ENCODE results near the gene UBE2E1. TPM values are rescaled to one million over a fixed set of nuclear protein-coding genes. Genes with fewer than 3 reads are reported as not detected.

Gene UBE2E1
- total and polyA plus RNA-seq, 4 donors, result 6.6 to 31.8 (median 25.4) TPM

DNA sequence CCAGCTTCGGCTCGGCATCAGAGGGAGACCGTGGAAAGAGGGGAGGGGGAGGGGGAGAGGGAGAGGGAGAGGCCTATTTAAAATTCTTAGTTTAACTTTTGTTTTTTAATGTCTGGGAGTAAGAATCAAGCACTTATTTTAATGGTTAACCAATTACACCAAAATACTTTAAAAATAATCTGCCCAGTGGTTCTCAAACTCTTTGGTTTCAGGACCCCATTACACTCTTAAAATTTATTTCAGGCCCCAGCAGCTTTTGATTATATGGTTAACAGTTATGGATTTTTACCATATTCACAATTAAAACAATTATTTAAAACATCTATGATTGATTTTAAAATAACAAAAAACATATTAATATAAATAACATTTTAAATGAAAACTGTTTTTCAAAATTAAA is 66.6 kb downstream of the UBE2E1 start:
- no peak for TF ChIP-seq GABPA (IDR thresholded peaks at IDR 0.05 in 1 of 2, conservative IDR thresholded peaks at IDR 0.05 in 1 of 2)
- TF ChIP-seq REST (IDR thresholded peaks at IDR 0.05), result no peak
- no peak for TF ChIP-seq HNF4A (conservative IDR thresholded peaks at IDR 0.05)
- TF ChIP-seq TAF1 (conservative IDR thresholded peaks at IDR 0.05), result no peak
- no peak for TF ChIP-seq EGR1 (IDR thresholded peaks at IDR 0.05; ENCODE audit: low read depth in 2 of 2)
- TF ChIP-seq, protein P1, sequence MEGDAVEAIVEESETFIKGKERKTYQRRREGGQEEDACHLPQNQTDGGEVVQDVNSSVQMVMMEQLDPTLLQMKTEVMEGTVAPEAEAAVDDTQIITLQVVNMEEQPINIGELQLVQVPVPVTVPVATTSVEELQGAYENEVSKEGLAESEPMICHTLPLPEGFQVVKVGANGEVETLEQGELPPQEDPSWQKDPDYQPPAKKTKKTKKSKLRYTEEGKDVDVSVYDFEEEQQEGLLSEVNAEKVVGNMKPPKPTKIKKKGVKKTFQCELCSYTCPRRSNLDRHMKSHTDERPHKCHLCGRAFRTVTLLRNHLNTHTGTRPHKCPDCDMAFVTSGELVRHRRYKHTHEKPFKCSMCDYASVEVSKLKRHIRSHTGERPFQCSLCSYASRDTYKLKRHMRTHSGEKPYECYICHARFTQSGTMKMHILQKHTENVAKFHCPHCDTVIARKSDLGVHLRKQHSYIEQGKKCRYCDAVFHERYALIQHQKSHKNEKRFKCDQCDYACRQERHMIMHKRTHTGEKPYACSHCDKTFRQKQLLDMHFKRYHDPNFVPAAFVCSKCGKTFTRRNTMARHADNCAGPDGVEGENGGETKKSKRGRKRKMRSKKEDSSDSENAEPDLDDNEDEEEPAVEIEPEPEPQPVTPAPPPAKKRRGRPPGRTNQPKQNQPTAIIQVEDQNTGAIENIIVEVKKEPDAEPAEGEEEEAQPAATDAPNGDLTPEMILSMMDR (IDR thresholded peaks at IDR 0.05; ENCODE audit: low read depth, low read length, missing input control), result no peak
- TF ChIP-seq FOXA2 (IDR thresholded peaks at IDR 0.05), result no peak
- TF ChIP-seq HNF4G (IDR thresholded peaks at IDR 0.05), result no peak
- TF ChIP-seq RAD21 (IDR thresholded peaks at IDR 0.05), result no peak
- no peak for TF ChIP-seq YY1 (IDR thresholded peaks at IDR 0.05)
- TF ChIP-seq MAX (IDR thresholded peaks at IDR 0.05), result no peak
- TF ChIP-seq NR2F2 (IDR thresholded peaks at IDR 0.05), result no peak
- DNase-seq (ENCODE audit: low spot score), result no peak
- H3K9me3 ChIP-seq (ENCODE audit: control insufficient read depth in 4 of 4, low read length in 3 of 4), result no peaks in the 10 kb centered on the region
- no peaks in the 10 kb centered on the region for H3K27me3 ChIP-seq (ENCODE audit: control insufficient read depth in 4 of 4, insufficient read depth in 4 of 4, low read length in 3 of 4)
- H3K27ac ChIP-seq (ENCODE audit: low read depth in 1 of 2, low read length in 2 of 2), result no peak overlapping the region
- no peak overlapping the region for H3K9ac ChIP-seq (ENCODE audit: low read depth in 1 of 2, low read length in 2 of 2)
- WGBS, result 97% methylated on average over 3 of the region's 3 CpGs
- no peaks in the 10 kb centered on the region for H3K36me3 ChIP-seq (ENCODE audit: control insufficient read depth in 4 of 4, insufficient read depth in 3 of 4, low read depth in 1 of 4, low read length in 3 of 4)
- no peak overlapping the region for H3K4me3 ChIP-seq (ENCODE audit: low read depth in 1 of 3, low read length in 3 of 3)
- peaks cover 0 to 12% (median 1%) of the 10 kb centered on the region in 4 donors for H3K4me1 ChIP-seq (ENCODE audit: control insufficient read depth in 4 of 4, insufficient read depth in 4 of 4, low read length in 3 of 4)

GRCh38 chr3:23873941-23874340 is 68.2 kb downstream of the UBE2E1 start:
- peaks cover 0 to 13% (median 1%) of the 10 kb centered on the region in 4 donors for H3K4me1 ChIP-seq (ENCODE audit: control insufficient read depth in 4 of 4, insufficient read depth in 4 of 4, low read length in 3 of 4)
- TF ChIP-seq HNF4A (conservative IDR thresholded peaks at IDR 0.05) (no peak), YY1 (IDR thresholded peaks at IDR 0.05) (no peak), MAX (IDR thresholded peaks at IDR 0.05) (no peak), JUND (IDR thresholded peaks at IDR 0.05) (no peak), SP1 (IDR thresholded peaks at IDR 0.05) (no peak)
- TF ChIP-seq, protein P2, sequence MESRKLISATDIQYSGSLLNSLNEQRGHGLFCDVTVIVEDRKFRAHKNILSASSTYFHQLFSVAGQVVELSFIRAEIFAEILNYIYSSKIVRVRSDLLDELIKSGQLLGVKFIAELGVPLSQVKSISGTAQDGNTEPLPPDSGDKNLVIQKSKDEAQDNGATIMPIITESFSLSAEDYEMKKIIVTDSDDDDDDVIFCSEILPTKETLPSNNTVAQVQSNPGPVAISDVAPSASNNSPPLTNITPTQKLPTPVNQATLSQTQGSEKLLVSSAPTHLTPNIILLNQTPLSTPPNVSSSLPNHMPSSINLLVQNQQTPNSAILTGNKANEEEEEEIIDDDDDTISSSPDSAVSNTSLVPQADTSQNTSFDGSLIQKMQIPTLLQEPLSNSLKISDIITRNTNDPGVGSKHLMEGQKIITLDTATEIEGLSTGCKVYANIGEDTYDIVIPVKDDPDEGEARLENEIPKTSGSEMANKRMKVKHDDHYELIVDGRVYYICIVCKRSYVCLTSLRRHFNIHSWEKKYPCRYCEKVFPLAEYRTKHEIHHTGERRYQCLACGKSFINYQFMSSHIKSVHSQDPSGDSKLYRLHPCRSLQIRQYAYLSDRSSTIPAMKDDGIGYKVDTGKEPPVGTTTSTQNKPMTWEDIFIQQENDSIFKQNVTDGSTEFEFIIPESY (IDR thresholded peaks at IDR 0.05), result no peak
- TF ChIP-seq, protein P1 (IDR thresholded peaks at IDR 0.05; ENCODE audit: low read depth, low read length, missing input control), result no peak
- no peak overlapping the region for H3K9ac ChIP-seq (ENCODE audit: low read depth in 1 of 2, low read length in 2 of 2)

More at GRCh38 chr3:23873941-23874340, 68.2 kb downstream of the UBE2E1 start:
- no peaks in the 10 kb centered on the region for H3K27me3 ChIP-seq (ENCODE audit: control insufficient read depth in 4 of 4, insufficient read depth in 4 of 4, low read length in 3 of 4)
- H3K9me3 ChIP-seq (ENCODE audit: control insufficient read depth in 4 of 4, low read length in 3 of 4), result no peaks in the 10 kb centered on the region
- no peaks in the 10 kb centered on the region for H3K36me3 ChIP-seq (ENCODE audit: control insufficient read depth in 4 of 4, insufficient read depth in 3 of 4, low read depth in 1 of 4, low read length in 3 of 4)
- no peak overlapping the region for H3K4me3 ChIP-seq (ENCODE audit: low read depth in 1 of 3, low read length in 3 of 3)
- DNase-seq (ENCODE audit: low spot score), result no peak
- WGBS, result 88% methylated on average over 2 of the region's 2 CpGs
- H3K27ac ChIP-seq (ENCODE audit: low read depth in 1 of 2, low read length in 2 of 2), result no peak overlapping the region

All from liver (tissue), 9 donors.